Measurements from ENCODE around the gene ACAP2. TPM values are rescaled to one million over a fixed set of nuclear protein-coding genes. Genes with fewer than 3 reads are reported as not detected.
"Not testable (repeated sequence)": the region's sequence is repeated elsewhere in the genome, so short reads cannot be mapped to it uniquely, and the experiment has no call there.

ACAP2 gene
- total and polyA plus RNA-seq, 2 donors (not counting 1 experiment from before 2014, with no cell fraction given): 33.7 to 86.5 TPM

DNA sequence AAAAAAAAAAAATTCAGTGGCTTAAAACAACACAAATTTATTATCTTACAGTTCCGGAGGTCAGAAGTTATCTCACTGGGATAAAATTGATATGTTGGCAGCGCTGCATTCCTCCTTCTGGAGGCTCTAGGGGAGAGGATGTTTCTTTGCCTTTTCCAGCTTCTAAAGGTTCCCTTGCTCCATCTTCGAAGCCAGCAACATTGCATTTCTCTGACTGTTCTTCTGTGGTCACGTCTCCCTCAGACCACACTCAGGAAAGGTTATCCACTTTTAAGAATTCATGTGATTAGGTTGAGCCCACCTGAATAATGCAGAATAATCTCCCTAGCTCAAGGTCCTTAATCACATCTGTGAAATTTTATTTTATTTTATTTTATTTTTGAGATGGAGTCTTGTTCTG is 23.4 kb upstream of the ACAP2 start:
- H3K36me3 ChIP-seq (ENCODE audit: control insufficient read depth, insufficient read depth, low read length): no peaks in the 10 kb centered on the region
- H3K27me3 ChIP-seq (ENCODE audit: control insufficient read depth, insufficient read depth, low read length): no peaks in the 10 kb centered on the region
- no peaks in the 10 kb centered on the region for H3K79me2 ChIP-seq (ENCODE audit: control insufficient read depth, insufficient read depth, low read length)
- H3K27ac ChIP-seq (ENCODE audit: insufficient read depth, low read length): no peak overlapping the region
- H3K9ac ChIP-seq (ENCODE audit: insufficient read depth, low read length): no peak overlapping the region
- no peaks in the 10 kb centered on the region for H3K4me1 ChIP-seq (ENCODE audit: control insufficient read depth, extremely low read depth, insufficient read depth, low read length)
- no peaks in the 10 kb centered on the region for H3K9me3 ChIP-seq (ENCODE audit: control insufficient read depth, insufficient read depth, low read depth, low read length)
- no peak overlapping the region for H2AFZ ChIP-seq (ENCODE audit: low read length)
- no peaks in the 10 kb centered on the region for H4K20me1 ChIP-seq (ENCODE audit: control insufficient read depth, extremely low read depth, insufficient read depth, low read length)
- DNase-seq (ENCODE audit: low read depth in 2 of 2): peak in 1 of 2 donors; percentile 72
- no peak overlapping the region for H3K4me3 ChIP-seq (replicated peaks in 1 of 4; ENCODE audit: control extremely low read depth in 1 of 4, insufficient read depth in 1 of 4, low read depth in 3 of 4, low read length in 4 of 4)
- TF ChIP-seq, protein P1, sequence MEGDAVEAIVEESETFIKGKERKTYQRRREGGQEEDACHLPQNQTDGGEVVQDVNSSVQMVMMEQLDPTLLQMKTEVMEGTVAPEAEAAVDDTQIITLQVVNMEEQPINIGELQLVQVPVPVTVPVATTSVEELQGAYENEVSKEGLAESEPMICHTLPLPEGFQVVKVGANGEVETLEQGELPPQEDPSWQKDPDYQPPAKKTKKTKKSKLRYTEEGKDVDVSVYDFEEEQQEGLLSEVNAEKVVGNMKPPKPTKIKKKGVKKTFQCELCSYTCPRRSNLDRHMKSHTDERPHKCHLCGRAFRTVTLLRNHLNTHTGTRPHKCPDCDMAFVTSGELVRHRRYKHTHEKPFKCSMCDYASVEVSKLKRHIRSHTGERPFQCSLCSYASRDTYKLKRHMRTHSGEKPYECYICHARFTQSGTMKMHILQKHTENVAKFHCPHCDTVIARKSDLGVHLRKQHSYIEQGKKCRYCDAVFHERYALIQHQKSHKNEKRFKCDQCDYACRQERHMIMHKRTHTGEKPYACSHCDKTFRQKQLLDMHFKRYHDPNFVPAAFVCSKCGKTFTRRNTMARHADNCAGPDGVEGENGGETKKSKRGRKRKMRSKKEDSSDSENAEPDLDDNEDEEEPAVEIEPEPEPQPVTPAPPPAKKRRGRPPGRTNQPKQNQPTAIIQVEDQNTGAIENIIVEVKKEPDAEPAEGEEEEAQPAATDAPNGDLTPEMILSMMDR (conservative IDR thresholded peaks at IDR 0.05 in 1 of 2, IDR thresholded peaks at IDR 0.05 in 1 of 2; ENCODE audit: low read depth in 1 of 2, low read length in 2 of 2): no peak
- TF ChIP-seq EZH2 (IDR thresholded peaks at IDR 0.05; ENCODE audit: low read length, missing control alignments): no peak
- H3K4me2 ChIP-seq (ENCODE audit: extremely low read depth, insufficient read depth, low read length): no peak overlapping the region

DNA sequence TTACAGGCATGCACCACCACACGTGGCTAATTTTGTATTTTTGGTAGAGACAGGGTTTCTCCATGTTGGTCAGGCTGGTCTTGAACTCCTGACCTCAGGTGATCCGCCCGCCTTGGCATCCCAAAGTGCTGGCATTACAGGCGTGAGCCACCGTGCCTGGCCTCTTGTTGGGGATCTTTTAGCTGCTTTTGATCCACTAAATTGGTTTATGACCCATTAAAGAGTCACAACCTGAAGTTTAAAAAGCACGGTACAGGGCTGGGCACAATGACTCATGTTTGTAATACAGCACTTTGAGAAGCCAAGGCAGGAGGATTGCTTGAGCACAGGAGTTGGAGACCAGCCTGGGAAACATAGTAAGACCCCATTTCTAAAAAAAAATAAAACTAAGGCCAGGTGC is 20.1 kb upstream of the ACAP2 start:
- H3K79me2 ChIP-seq (ENCODE audit: control insufficient read depth, insufficient read depth, low read length); H2AFZ ChIP-seq (ENCODE audit: low read length); H3K36me3 ChIP-seq (ENCODE audit: control insufficient read depth, insufficient read depth, low read length); H3K4me2 ChIP-seq (ENCODE audit: extremely low read depth, insufficient read depth, low read length); H3K9ac ChIP-seq (ENCODE audit: insufficient read depth, low read length); H3K4me3 ChIP-seq (replicated peaks in 1 of 4; ENCODE audit: control extremely low read depth in 1 of 4, insufficient read depth in 1 of 4, low read depth in 3 of 4, low read length in 4 of 4); H3K9me3 ChIP-seq (ENCODE audit: control insufficient read depth, insufficient read depth, low read depth, low read length); H3K27me3 ChIP-seq (ENCODE audit: control insufficient read depth, insufficient read depth, low read length); H3K4me1 ChIP-seq (ENCODE audit: control insufficient read depth, extremely low read depth, insufficient read depth, low read length); DNase-seq (ENCODE audit: low read depth in 2 of 2); H4K20me1 ChIP-seq (ENCODE audit: control insufficient read depth, extremely low read depth, insufficient read depth, low read length); H3K27ac ChIP-seq (ENCODE audit: insufficient read depth, low read length): not testable (repeated sequence)

DNA sequence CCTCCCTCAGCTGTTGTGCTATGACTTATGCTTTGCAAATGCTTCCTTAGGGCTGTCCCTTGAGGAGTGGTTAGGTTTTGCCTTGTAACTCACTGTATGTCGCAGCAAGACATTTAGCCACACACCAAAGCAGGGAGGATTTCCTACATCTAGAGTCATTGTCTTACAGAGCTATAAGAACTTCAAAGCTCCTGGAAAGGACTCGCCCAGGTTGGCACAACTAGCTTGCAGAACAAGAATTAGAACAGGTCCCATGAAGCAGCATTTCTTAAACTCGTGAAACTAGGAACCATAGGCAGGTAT is 19.4 kb upstream of the ACAP2 start:
- no peak for DNase-seq (ENCODE audit: low read depth in 2 of 2)

More for the DNA sequence above, 19.4 kb upstream of the ACAP2 start:
- Histone ChIP-seq H2AFZ (ENCODE audit: low read length) (no peak overlapping the region), H3K79me2 (ENCODE audit: control insufficient read depth, insufficient read depth, low read length) (no peaks in the 10 kb centered on the region), H3K4me3 (replicated peaks in 1 of 4; ENCODE audit: control extremely low read depth in 1 of 4, insufficient read depth in 1 of 4, low read depth in 3 of 4, low read length in 4 of 4) (no peak overlapping the region), H4K20me1 (ENCODE audit: control insufficient read depth, extremely low read depth, insufficient read depth, low read length) (no peaks in the 10 kb centered on the region), H3K9me3 (ENCODE audit: control insufficient read depth, insufficient read depth, low read depth, low read length) (no peaks in the 10 kb centered on the region), H3K9ac (ENCODE audit: insufficient read depth, low read length) (no peak overlapping the region), H3K27me3 (ENCODE audit: control insufficient read depth, insufficient read depth, low read length) (no peaks in the 10 kb centered on the region), H3K4me1 (ENCODE audit: control insufficient read depth, extremely low read depth, insufficient read depth, low read length) (no peaks in the 10 kb centered on the region), H3K27ac (ENCODE audit: insufficient read depth, low read length) (no peak overlapping the region), H3K36me3 (ENCODE audit: control insufficient read depth, insufficient read depth, low read length) (no peaks in the 10 kb centered on the region), H3K4me2 (ENCODE audit: extremely low read depth, insufficient read depth, low read length) (no peak overlapping the region)
- TF ChIP-seq, protein P1 (conservative IDR thresholded peaks at IDR 0.05 in 1 of 2, IDR thresholded peaks at IDR 0.05 in 1 of 2; ENCODE audit: low read depth in 1 of 2, low read length in 2 of 2): no peak

Data from fibroblast of lung (primary cell).